ENCODE results near the gene SCNN1A. TPM values are rescaled to one million over a fixed set of nuclear protein-coding genes. Genes with fewer than 3 reads are reported as not detected.

The SCNN1A gene
- total RNA-seq, 2 donors from 2014 or later, result 158 to 188 TPM

DNA sequence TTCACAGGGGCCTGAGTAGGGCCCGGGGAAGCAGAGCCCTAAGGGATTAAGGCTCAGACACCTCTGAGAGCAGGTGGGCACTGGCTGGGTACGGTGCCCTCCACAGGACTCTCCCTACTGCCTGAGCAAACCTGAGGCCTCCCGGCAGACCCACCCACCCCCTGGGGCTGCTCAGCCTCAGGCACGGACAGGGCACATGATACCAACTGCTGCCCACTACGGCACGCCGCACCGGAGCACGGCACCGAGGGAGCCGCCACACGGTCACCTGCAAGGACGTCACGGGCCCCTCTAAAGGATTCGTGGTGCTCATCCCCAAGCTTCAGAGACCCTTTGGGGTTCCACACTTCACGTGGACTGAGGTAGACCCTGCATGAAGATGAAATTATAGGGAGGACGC is 15.7 kb upstream of the SCNN1A start:
- intact Hi-C loops (cut with DNase I), result no loop called here
- DNase-seq, result no peak
- peaks cover 9% of the 10 kb centered on the region for H3K4me1 ChIP-seq

DNA sequence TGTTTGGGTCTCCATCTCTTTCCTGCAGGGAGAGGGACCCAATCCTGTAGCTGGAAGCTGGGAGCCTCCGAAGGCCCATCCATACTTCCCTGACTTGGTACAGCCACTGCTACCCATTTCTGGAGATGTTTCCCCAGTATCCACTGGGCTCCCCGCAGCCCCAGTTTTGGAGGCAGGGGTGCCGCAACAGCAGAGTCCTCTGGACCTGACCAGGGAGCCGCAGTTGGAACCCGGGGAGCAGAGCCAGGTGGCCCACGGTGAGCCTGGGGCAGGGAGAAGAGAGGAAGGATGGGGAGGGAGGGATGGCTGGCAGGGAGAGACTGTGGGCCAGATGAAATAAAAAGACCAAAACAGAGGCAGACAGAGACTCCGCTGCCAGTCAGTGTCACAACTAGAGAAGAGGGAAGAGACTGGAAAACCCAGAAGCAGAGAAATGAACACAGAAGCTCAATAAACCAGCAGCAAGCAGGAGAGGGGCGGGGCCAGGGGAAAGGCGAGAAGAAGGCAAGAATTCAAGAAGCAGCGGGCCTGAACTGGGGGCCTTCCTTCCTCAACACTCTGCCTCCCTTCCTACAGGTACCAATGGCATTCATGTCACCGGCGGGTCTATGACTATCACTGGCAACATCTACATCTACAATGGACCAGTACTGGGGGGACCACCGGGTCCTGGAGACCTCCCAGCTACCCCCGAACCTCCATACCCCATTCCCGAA is 14.9 kb upstream of the SCNN1A start:
- TF ChIP-seq, protein P1, sequence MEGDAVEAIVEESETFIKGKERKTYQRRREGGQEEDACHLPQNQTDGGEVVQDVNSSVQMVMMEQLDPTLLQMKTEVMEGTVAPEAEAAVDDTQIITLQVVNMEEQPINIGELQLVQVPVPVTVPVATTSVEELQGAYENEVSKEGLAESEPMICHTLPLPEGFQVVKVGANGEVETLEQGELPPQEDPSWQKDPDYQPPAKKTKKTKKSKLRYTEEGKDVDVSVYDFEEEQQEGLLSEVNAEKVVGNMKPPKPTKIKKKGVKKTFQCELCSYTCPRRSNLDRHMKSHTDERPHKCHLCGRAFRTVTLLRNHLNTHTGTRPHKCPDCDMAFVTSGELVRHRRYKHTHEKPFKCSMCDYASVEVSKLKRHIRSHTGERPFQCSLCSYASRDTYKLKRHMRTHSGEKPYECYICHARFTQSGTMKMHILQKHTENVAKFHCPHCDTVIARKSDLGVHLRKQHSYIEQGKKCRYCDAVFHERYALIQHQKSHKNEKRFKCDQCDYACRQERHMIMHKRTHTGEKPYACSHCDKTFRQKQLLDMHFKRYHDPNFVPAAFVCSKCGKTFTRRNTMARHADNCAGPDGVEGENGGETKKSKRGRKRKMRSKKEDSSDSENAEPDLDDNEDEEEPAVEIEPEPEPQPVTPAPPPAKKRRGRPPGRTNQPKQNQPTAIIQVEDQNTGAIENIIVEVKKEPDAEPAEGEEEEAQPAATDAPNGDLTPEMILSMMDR (IDR thresholded peaks at IDR 0.05), result no peak
- intact Hi-C loops (cut with DNase I), result no loop called here
- DNase-seq, result peak; percentile 63
- peaks cover 9% of the 10 kb centered on the region for H3K4me1 ChIP-seq
- H3K27me3 ChIP-seq, result no peaks in the 10 kb centered on the region
- H3K9ac ChIP-seq (ENCODE audit: low read depth in 2 of 2, low read length in 2 of 2), result peak overlapping the region; percentile 28 to 71
- no peaks in the 10 kb centered on the region for H3K9me3 ChIP-seq
- H3K4me3 ChIP-seq, result no peak overlapping the region
- peak overlapping the region; percentile 83 for H3K27ac ChIP-seq
- no peaks in the 10 kb centered on the region for H3K36me3 ChIP-seq

More for the DNA sequence above, 15.7 kb upstream of the SCNN1A start:
- no peak overlapping the region for H3K4me3 ChIP-seq
- no peaks in the 10 kb centered on the region for H3K9me3 ChIP-seq
- TF ChIP-seq, protein P1 (IDR thresholded peaks at IDR 0.05), result no peak
- H3K27ac ChIP-seq, result peak overlapping the region; percentile 83
- H3K9ac ChIP-seq (ENCODE audit: low read depth in 2 of 2, low read length in 2 of 2), result peak overlapping the region in 1 of 2 donors; percentile 71
- no peaks in the 10 kb centered on the region for H3K36me3 ChIP-seq
- no peaks in the 10 kb centered on the region for H3K27me3 ChIP-seq

DNA sequence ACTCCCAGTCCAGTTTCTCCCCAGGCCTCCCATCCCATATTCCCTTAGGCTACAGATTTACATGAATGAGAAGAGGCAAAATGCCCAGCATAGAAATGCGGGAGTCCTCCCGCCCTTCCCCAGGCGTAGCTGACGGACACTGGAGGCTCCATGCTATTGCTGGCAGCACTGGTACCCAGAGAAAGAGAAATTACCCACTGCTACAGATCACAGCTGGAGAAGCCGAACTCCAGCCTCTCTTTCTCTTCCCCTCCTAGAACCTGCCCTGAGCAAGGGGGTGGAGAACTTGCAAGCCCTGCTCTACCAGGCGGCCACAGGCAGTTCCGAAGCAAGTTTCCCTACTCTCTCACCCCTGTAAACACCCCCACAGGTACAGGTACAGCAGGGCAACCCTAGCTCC is 12.2 kb upstream of the SCNN1A start:
- Histone ChIP-seq H3K9ac (ENCODE audit: low read depth in 2 of 2, low read length in 2 of 2) (peak overlapping the region; percentile 2 to 28), H3K27ac (no peak overlapping the region), H3K27me3 (no peaks in the 10 kb centered on the region), H3K36me3 (no peaks in the 10 kb centered on the region), H3K4me1 (peaks cover 10% of the 10 kb centered on the region), H3K4me3 (no peak overlapping the region), H3K9me3 (no peaks in the 10 kb centered on the region)
- TF ChIP-seq, protein P1 (IDR thresholded peaks at IDR 0.05), result no peak
- no peak for DNase-seq
- intact Hi-C loops (cut with DNase I), result loop anchor here (5.0 kb wide), 1 partner anchor 60 kb away; no protein-coding TSS in a partner anchor

DNA sequence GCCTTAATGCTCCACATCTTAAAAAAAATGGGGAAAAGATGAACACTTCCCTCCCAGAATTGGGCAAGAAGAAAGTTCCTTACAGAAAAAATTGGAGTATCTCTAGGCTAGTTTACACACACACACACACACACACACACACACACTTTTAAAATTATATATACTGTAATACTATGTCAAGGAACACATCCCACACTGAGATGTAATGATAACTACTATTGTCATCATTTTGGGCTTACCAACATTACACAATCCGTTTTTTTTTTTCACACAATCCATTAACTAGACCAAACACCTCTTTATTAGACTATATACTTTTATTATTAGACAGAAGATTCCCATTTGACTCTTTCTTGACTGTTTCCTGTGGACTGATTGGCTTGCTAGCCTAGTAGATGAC is 11.1 kb upstream of the SCNN1A start:
- TF ChIP-seq, protein P1 (IDR thresholded peaks at IDR 0.05), result no peak
- Histone ChIP-seq H3K27ac (no peak overlapping the region), H3K4me1 (peaks cover 10% of the 10 kb centered on the region), H3K4me3 (no peak overlapping the region), H3K36me3 (no peaks in the 10 kb centered on the region), H3K9me3 (no peaks in the 10 kb centered on the region), H3K9ac (ENCODE audit: low read depth in 2 of 2, low read length in 2 of 2) (peak overlapping the region in 1 of 2 donors; percentile 51), H3K27me3 (no peaks in the 10 kb centered on the region)
- no peak for DNase-seq
- intact Hi-C loops (cut with DNase I), result loop anchor here (5.0 kb wide), 1 partner anchor 59 kb away; no protein-coding TSS in a partner anchor

DNA sequence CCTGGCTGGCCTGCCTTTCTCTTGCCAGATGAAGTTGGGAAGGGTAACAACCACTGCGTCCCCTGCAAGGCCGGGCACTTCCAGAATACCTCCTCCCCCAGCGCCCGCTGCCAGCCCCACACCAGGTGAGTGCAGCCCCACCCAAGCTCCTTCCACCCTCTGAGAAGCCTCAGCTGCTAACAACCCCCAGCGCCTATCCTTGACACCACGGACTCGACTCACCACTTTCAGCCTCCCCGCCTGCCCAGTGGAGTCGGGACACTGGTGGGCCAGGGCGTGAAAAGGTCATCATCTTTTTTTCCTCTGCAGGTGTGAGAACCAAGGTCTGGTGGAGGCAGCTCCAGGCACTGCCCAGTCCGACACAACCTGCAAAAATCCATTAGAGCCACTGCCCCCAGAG is 10.7 kb upstream of the SCNN1A start:
- intact Hi-C loops (cut with DNase I), result loop anchor here (5.0 kb wide), 1 partner anchor 59 kb away; no protein-coding TSS in a partner anchor
- Histone ChIP-seq H3K27ac (no peak overlapping the region), H3K27me3 (no peaks in the 10 kb centered on the region), H3K9ac (ENCODE audit: low read depth in 2 of 2, low read length in 2 of 2) (peak overlapping the region in 1 of 2 donors; percentile 28), H3K4me3 (no peak overlapping the region), H3K9me3 (no peaks in the 10 kb centered on the region), H3K4me1 (peaks cover 6% of the 10 kb centered on the region), H3K36me3 (no peaks in the 10 kb centered on the region)
- TF ChIP-seq, protein P1 (IDR thresholded peaks at IDR 0.05), result no peak
- DNase-seq, result no peak

Data from colonic mucosa (tissue), 4 donors.